EH (cell line): ENCODE results near the gene TMEM117.
A peak's percentile ranks its signal among the peaks of the same experiment; 100 is the strongest.
"Not testable (repeated sequence)": the region's sequence is repeated elsewhere in the genome, so short reads cannot be mapped to it uniquely, and the experiment has no call there.

Experiments used
- DNase-seq: peaks from one replicate; pipeline ENCODE4 v3.0.0-alpha.2; 2015; ENCODE audit warnings: low read depth

TMEM117 gene

DNA sequence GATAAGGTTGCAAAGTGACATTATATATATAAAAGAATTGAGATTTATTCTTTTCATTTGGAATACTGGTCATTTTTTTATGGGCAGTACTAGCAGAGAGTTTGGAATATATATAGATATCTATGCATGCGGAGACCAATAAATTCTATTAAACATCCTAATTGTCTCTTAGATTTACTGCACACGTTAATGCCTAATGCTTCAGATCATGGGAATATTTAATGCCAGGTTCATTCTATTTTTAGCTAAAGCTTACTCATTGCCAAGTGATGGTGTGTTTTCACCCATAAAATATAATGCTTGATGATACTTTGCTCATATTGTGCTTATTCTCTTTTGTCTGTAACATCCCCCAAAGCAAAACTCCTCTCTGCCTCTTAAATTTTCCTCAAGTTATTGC is 264.4 kb downstream of the TMEM117 start:
- DNase-seq = no peak

DNA sequence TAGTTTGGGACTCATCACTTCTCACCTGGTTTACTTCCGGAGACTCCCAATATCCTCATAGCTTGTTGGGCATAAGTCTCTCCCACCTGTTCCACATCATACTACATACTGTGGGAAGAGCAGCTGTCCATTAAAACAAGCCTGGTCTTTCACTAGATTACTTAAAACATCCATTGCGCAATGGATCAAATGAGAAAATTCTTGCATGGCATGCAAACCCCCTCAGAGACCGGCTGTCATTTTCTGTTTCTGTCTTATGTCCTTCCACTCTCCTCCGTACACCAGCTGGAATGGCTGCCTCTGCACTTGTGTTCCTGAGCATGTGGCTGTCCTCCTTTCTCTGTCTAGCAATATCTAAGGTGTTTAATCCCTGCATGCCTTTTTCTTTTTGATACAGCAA is 265.6 kb downstream of the TMEM117 start:
- DNase-seq = no peak

DNA sequence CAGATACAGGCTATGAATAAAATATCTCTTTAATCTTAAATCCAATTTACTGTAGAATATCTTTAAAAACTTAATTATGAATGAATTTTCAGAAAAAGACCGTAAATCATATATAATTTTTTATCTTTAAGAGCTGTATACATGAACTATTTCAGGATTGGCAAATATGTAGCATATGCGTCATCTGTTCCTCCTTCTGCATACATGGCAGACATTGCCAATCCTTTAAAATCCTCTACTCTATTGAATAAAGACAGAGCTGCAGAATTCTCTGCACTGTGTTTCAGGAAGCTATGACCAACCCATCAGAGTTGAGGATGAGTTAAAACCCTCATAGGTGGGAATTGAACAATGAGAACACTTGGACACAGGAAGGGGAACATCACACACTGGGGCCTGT is 279.0 kb downstream of the TMEM117 start:
- no peak for DNase-seq

DNA sequence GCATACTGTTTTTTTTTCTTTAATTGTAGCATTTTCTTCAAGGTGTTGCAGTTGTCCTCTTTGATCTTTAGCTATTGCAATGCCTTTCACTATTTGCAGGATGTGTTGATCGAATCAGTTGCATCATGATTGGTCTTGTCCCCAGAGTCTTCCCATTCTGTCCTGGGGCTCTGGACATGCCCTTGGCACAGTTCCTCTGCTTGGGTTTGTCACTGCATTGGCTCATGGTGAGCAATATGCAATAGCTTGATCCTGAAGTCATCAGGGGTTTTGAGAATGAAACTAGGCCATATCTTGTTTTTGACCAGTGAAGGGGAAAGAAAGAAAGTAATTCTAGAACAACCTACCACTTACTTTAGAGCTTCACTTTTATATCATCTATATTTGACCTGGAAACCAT is 281.5 kb downstream of the TMEM117 start:
- no peak for DNase-seq

DNA sequence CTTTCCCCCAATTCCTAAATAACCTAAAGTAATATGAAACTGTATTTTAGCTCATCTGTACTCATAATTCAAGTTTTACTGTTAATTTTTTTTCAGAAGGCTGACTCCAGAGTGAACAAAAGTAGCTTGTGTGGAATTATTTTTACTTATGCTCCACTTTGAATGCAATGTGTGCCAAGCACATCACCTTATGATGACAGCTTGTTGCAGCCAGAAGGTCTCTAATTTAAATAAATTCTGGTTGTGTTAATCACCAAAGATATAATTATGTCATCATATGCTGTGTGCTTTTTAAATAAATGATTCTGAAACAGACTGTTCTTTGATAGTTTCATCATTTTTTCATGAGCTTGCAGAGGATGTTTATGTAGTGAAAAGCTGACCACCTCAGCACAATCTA is 283.1 kb downstream of the TMEM117 start:
- DNase-seq = no peak

DNA sequence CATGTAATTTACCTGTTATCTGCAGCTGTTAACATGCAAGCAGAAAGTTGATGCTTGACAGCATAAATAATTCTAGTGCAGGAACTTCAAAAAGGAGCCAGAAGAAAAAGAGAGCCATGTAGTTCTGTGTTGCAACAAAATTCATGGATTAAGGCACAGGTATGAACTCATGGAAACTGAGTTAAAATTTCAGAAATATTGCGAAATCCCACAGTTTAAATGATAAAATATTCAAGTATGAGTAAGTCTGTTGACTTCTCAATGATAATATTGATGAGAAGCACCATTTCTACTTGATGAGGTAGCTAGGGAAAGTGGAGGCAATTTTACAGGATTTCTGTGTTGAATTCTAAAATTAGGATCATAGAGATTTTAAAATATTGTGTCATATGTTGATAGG is 290.9 kb downstream of the TMEM117 start:
- DNase-seq = no peak

DNA sequence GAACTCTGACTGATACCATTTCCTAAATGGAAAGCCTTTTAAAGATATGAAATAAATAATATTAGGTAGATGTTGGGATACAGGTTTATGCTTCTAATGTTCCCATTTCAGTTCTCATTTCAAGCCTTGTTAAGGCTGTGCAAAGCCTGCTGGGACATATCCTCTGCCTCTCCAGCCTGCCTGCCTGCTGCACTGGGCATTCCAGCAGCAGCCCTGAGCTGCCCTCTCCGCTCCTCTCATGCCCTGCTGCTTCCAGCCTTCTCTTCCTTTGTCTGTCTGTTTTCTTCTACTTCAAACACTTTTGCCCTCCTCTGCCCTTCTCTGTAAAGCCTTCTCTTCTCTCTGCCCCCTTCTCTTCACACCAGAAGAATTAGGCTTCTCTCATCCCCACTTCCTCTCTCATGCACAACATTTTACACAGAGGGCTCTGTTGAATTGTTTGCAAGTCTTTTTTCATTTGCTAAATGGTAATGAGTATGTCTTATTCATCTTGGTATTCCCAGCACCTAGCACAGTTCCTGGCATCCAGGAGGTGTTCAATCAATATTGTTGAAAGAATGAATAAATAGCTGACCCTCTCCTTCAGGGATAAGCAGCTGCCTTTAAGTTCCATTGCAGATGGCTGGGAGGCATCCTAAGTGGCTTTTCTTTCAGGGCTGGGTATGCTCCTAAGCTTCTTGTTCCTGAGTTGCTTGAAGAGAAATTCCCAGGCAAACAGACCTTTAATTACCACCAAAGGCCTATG is 292.3 kb downstream of the TMEM117 start:
- no peak for DNase-seq

DNA sequence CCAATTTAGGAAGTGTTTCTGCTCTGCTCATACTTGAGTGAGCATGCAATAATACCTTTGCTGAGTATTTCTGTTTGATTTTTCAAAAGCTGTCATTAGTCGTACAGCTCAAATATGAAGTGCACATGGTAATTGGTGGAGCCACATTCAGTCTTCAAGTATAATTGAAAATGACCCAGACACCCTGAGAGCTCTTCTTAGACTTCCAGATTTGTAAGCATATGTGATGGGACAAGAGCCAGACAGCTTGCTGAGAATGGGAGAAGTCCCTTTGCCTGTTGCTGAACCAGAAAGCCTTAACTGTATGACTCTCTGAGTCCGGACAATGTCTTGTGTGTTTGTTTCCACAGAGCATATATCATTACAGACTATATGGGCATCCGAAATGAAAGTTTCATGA is 307.3 kb downstream of the TMEM117 start:
- DNase-seq = no peak

DNA sequence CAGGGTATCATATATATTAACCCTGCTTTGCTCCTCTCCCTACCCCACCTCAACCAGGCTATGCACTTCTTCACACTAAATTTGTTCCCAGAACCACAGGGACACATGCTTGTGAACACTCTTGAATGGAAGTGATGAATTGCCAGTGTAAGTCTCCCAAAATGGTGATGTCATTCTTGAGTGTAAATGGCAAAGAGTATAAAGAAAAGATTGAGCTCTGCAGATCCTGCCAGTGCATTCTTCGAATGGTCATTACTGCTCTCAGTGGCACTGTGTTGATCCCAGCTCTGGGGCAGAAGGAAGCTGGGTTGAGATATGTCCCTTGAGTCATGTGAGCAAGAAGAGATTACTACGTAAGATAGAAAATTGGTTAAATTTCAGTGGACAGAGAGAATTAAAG is 313.1 kb downstream of the TMEM117 start:
- DNase-seq = no peak

DNA sequence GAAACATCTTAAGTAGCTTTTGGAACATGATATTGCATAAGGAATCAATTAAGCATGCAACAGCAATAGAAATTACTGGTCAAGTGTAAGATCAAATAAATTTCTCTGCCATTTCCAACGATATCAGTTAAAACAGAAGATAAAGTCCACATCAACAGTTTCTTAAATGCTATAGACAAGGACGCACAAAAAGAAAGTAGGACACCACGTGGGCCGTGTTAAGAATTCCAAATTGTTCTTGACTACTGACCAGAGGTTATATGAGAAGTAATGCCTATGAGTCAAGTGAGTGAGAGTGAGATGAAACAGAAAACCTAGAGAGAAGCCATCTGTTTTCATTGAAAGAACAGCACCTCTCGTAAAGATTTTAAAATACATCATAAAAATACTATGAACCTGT is 318.2 kb downstream of the TMEM117 start:
- peak; percentile 15 for DNase-seq

DNA sequence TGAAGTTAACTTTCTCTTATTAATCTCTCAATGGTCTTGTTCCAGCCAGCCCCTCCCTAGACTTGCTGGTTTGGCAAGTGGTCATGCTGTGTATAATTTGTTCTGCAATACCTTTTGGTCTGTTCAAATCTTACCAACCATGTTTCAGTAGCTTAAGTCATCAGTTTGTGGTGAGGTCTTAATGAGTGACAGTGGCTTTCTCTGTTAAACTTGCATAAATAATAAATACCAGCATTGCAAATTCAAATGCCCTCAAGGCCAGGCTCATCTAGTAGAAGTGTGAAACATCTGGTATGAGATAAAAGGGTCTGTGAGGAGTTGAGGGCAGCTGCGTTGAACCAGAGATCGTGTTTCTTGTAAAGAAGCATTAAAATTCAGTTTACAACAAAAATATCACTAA is 319.5 kb downstream of the TMEM117 start:
- DNase-seq = no peak

DNA sequence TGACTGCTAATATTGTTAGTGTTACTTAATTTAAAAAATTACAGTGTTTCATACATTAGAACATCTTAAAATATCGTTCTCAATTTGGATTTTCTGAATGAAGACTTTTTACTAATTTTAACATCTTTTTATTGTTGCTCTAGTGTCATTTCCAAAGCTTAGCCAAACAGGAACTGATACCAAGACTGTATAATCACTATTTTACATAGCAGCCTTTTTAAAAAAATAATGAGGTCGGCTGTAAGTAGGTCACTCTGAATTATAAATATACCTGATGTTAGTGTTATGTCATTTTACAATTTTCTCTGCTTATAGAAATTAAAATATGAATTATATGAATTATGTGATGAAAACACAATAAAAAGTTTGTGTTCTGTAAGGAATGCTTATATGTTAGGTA is 321.5 kb downstream of the TMEM117 start:
- DNase-seq = no peak

DNA sequence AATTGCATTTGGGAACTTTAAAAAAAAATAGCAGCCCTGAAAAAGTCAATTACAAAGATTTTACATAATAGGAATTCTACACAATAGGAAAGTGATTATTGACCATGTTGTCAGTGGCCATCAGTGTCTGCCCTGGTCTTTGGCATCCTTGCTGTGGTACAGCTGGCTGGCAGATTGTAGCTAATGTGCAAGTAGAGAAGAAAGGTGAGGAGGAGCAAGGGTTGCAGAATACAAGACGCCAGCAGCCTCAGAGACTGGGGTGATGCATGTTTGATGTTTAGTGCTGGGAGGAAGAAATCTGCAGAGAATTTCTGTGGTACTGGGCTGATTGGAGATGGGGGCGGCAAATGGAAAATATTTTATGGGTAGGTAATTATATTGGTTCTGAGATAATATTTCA is 322.9 kb downstream of the TMEM117 start:
- DNase-seq = no peak

DNA sequence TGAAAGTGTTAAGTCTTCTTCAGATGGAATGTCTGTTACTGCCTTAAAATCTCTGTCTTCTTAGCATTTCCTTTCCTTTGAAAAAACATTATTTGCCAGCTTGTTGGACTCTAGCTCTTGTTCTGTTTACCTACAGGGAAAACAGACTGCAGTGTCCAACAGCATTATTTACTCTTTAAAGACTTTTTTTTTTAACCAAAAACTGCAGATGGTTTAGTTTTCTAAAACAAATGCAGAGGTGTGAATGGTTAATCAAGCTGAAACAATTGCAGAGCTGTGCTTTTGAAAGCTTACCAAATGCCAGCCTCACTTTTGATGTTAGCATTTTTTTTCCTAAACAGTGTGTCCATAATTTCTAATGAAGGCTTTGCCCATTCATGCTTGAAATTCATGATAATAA is 323.3 kb downstream of the TMEM117 start:
- no peak for DNase-seq

DNA sequence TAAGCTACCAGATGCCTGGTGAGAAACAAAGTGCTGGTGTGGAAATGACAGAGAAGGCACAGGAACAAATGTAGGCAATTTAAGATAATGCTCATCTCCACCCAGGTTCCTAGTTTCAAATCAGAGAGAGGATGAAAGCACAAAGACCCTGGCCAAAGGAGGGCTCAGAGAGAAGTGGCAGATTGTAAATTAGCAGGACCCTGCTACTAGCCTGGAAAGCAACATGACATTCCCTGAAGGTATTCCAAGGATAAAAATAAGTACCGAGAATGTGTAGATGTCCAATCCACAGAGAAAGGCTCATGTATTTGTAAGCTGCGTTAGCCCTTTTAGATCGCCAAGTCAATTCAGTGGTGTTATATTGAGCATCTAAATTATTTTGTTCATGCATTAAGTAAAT is 324.0 kb downstream of the TMEM117 start:
- no peak for DNase-seq

DNA sequence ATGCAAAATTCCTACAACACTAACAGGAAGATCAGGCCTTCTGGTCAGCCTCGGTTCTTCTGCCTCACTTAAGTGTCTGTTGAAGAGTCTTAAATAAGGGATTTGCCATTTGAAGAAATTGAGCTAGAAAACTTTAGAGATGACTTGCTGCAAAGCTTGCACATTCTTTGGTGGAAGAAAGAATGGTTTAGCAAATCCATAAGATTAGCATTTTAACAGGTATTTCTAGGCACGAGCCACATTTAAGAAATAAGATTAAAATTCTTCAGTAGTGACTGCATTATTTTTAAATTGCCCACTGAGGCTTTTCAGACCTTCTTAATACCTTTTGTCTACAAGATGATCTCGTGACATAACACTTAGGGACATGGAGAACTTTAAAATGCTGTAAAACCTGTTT is 327.1 kb downstream of the TMEM117 start:
- DNase-seq = no peak

DNA sequence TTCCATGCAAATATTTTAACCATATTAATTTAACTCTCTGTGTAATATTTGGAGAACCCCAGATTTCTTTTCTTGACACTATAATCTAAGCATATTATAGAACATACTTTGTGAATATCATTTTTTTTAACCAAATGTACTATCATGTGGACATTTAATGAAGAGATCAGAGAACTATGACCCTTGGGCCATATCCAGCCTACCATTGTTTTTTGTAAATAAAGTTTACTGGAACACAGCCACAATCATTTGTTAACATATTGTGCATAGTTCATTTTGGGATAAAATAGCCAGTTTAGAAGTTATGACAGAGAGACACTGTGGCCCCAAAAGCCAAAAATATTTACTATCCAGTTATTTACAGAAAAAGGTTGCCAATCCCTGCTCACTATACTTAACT is 338.2 kb downstream of the TMEM117 start:
- DNase-seq = no peak

DNA sequence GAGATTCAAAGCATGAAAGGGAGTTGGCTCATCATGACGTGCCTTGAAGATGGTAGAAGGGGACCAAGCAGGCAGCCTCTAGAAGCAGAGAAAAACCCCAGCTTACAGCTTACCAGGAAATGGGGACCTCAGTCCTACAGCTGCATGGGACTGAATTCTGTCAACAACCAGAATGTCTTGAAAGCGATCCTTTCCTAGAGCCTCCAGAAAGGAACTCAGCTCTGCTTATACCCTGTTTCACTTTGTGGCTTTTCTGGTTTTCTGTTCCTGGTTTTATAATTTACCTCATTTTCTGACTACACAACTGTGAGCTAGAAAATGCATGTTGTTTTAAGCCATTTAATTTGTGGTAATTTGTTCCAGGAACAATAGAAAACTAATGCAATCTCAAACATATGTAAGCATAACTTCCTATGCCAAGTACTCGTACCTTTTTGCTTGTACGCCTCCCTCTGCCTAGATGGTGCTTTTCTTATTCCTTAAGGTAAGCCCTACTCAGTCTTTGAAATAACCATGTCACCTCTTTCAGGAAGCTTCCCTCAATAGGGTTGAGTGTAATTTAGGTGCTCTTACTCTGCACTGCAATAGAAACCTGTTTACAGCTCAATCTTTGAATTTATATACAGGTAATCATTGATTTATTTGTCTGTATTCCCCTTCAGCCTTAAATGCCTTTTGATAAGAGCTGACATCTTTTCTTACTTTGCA is 348.8 kb downstream of the TMEM117 start:
- no peak for DNase-seq

DNA sequence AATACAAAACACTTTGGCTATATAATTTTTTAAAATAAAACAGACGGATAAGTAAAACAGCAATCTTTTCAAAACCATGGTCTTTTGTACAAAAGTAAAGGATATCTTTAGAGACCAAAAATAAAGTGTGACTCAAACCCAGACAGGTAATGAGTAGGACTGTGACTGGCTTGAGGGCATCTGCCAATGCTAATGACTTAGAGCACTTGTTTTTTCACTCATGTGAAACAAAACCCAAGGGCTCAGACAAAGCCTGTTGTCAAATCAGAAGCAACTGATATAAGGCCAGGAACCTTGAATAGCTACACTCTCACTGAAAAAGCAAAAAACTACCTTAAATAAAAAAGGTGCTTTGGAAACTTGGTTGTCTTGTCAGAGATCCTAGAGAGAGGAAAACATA is 357.4 kb downstream of the TMEM117 start:
- DNase-seq = no peak

DNA sequence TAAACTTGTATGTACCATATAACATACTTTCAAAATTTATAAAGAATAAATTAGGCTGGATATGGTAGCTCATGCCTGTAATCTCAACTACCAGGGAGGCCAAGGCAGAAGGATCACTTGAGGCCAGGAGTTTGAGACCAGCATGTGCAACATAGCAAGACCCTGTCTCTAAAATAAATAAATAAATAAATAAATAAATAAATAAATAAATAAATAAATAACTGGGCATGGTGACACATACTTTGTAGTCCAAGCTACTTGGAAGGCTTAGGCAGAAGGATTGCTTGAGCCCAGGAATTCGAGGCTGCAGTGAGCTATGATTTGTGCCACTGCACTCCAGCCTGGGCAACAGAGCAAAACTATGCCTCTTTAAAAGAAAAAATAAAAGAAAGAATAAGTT is 359.8 kb downstream of the TMEM117 start:
- DNase-seq = not testable (repeated sequence)

DNA sequence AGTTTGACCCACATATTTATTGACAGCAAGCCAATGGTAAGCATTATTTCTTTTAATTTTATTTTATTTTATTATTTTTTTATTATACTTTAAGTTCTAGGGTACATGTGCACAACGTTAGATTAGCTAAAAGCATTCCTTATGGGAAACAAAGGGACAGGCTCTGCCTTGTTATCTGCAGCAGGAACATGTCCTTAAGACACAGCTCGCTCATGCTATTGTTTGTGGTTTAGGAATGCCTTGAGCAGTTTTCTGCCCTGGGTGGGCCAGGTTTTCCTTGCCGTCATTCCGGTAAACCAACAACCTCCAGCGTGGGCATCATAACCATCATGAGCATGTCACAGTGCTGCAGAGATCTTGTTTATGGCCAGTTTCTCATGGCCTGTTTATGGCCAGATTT is 370.2 kb downstream of the TMEM117 start:
- no peak for DNase-seq

DNA sequence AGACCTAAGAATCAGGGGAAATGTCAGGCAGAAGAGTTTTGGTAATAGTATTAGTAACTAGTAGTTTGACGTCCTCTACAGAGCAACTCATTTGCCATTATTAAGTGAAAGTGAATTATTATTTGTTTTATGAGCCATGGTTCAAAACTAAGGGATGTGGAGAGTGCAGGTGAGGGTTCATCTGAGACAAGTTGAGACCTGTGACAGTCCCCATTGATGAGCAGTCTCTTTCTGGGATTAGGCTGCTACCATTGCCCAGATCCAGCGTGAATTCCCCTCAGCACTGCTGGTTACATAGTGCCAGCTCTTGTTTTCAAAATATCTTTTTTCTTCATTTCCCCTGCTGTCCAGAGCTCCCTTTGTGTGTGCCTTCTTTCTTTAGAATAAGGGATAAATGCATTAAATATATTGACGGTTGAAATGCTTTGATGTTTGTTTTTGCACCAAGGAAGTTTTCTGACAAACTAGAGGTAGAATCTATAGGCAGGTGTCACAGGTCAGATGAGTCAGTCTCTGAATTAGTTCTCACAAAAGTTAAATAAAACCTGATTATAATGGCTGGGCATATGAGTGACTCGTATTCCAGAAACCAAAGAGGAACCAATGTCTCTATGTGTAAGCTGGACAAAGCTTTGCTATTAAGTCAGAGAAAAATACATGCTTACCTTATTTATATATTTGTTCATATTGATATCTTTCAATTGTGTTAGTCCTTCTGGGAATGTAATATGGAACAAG is 381.4 kb downstream of the TMEM117 start:
- DNase-seq = no peak

DNA sequence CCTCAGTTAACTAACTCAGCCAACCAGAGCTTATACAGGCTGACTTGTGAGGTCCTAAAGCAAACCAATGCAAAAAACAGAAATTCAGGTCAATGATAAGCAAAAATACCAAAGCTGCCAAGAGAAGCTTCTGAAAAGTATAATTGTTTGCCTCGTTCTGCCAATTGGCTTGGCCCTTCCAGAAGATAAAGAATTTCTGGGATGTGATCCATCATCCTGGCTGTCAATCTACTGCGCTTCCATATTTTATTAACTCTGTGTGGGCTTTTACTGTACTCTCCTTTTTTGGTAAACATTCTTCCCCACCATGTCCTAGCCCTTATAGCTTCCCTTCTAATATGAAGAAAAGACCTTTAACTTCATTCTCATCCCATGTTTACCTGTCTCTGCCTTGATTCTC is 387.9 kb downstream of the TMEM117 start:
- DNase-seq = no peak
